Measurements from ENCODE around the gene DOCK9.

The DOCK9 gene

DNA sequence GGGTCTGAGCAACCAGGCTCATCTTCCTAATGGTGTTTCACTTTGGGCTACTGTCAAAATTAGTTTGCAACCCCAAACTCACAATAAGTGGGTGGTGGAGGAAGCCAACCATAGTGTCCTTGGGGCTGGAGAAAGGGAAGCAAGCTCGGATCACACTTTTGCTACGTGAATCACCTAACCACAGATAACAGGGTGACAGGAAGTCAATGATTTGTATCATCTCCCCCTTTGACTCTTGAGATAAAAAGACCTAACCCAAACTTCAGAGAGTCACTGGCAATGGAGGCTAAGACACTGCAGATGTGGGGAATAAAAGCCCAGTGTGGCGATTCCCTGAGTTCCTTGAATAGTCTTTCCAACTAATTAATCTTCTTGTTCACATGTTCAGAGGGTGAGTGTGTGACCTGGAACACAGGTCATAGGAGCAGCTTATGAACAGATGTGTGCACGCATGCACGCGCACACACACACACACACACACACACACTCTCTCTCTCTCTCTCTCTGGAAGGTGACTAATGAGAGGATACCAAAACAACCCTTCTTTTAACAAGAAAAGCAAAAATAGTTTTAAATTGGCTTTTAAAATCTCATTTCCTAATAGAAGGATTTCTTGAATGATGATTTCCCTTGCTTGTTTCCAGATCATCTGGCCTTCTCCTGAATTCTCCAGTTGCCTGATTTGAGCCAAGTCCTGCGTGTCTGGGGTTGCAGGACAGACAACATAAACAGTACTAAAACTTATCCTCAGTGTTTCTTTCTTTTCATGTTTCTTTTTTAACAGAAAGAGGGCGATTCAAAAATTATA, 21.2 kb upstream of the DOCK9 start:
- in situ Hi-C loops (cut with MboI; ENCODE audit: low sequenced_read_pairs): no loop called here

DNA sequence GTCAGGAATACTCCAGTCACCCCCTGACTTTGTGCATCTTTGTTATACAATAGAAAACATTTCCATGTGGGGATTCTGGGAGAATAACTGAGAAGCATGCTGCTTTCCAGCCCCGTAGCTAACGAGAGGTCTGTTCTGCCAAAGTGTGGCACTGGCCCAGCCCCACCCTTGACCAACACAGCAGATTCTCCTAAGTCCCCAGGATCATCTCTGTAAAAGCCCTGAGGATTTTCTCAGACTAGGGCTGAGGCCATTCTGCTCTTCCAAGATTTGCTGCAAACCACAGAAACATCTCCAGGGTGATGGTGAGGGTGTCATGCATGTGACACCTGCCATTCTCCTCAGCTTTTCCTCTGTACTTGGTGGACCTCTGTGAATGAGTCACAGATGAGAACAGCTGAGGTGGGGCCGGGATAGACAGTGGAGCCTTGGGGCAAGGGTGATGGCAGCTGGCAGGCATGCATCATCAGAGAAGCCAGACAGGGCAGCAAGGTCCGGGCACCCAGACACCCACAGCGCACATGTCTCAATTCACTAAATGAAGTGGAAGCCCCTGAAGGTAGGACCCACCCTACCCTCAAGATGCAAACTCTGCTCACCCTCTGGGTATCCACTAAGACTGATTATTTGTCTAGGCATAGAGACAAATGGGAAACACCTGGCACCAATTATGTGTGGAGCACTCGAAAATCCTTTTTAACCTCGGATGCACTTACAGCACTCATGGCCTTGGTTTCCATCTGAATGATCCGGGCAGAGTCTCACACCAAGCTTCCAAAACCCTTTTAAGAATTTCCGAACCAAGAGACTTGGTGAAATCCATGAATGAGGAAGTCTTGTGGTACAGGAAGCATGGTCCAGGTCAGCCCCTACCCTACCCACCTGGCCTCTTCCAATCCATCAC, 20.1 kb upstream of the DOCK9 start:
- in situ Hi-C loops (cut with MboI; ENCODE audit: low sequenced_read_pairs): no loop called here

DNA sequence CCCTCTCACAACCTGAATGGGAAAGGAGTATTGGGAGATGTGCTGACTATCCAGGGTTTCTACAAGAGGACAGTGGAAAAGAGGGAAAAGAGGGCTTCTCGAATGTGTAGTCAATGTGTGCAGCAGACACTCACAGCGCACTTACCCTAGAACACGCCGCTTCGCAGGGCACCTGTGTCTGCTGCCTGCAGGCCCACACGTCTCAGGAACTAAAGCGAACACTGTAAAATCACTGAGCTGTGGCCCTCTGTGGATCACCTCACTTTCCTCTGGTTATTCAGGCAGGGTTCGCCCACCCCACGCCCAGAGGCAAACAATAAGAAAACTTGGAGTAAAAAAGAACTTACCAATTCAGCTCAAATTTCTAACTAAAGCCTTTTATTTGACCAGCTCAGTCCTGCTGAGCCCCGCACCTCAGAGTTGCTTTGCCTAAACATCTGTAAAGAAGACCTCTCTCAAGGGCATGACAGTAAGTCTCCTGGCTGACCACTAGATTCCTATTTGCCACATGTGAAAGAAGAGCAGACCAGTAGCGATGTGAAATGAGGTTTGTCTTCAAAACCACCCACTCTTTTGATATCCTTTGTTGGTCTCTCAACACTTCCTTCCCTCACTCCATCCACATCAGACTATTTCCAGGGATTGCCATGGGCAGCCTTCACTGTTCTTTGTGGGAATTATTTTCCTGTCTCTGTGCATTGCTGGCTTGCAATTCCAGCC, 19.3 kb upstream of the DOCK9 start:
- in situ Hi-C loops (cut with MboI; ENCODE audit: low sequenced_read_pairs): no loop called here

DNA sequence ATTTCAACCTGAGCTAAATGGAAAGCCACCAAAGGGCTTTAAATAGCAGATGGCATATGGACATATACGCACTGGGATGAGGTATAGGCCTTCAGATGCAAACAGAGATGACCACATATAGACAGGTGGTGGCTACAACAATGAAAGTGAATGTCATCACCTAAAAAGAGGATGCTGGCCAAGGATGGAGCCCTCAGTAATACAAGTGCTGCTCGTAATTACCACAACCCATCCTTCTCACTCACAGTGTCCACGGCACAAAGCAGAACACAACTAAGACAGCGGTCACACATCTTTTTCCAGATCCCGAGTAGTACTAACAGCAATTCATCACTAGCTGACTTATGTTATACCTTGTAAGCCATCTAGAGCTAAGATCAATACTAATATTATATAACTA, 18.2 kb upstream of the DOCK9 start:
- in situ Hi-C loops (cut with MboI; ENCODE audit: low sequenced_read_pairs): no loop called here

DNA sequence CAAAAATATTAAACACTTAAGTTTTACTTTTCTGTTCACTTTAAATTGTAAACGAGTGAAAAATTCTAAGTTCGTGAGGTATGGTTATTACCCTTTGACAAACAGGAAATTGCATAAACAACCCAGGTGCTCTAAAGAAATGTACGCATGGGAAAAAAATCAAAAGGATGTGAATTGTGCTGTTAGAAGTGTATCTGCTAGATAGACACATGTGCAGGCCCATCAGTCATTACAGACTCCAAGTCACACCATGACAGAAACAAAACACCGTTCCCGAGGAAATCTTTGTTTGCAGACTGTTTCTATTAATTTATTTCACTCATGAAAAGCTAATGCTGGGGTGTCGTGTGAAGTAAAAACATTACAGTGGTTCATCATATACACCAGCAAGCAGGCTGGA, 17.0 kb upstream of the DOCK9 start:
- in situ Hi-C loops (cut with MboI; ENCODE audit: low sequenced_read_pairs): no loop called here

DNA sequence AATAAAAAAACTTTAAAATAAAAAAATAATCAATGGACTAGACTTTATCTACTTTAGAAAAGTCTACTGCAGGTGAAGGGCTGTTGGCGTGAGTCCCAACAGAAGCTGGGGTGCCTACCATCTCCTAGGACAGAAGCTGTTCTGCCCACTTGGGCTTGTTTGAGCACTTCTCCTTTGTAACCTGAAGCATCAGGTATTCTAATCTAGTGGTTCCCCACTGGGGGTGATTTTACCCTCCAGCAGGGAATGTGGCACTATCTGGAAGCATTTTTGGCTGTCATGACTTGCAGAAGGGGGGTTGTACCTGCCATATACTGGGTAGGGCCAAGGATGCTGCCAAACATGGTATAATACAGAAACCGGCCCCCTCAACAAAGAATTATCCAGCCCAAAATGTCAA, 16.2 kb upstream of the DOCK9 start:
- in situ Hi-C loops (cut with MboI; ENCODE audit: low sequenced_read_pairs): no loop called here

DNA sequence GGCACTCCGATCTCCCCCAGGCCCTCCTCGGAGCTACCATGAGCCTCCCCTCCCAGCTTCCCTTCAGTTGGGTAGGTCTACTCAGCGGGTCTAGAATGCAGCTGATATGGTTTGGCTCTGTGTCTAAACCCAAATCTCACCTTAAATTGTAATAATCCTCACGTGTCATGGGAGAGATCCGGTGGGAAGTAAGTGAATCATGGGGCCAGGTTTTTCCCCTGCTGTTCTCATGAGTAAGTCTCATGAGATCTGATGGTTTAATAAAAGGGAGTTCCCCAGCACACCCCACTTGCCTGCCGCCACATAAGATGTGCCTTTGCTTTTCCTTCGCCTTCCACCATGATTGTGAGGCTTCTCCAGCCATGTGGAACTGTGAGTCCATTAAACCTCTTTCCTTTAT, 14.5 kb upstream of the DOCK9 start:
- in situ Hi-C loops (cut with MboI; ENCODE audit: low sequenced_read_pairs): no loop called here

DNA sequence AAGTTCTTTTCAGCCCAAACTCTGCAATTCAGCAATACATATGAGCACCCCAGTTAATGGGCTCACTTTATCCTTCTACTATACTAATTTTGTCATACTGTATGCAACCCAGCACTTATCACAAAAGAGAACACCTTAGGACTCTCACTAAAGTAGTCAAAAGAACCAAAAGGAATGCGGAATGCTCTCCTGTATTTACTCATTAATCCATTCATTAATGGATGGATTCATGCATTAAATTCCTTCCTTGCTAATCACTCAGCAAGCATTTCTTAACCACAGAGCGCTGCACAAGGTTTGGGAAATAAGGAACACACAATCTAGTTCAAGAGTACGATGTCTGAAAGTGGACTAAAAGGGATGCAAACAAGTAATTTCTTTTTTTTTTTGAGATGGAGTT, 12.8 kb upstream of the DOCK9 start:
- in situ Hi-C loops (cut with MboI; ENCODE audit: low sequenced_read_pairs): no loop called here

DNA sequence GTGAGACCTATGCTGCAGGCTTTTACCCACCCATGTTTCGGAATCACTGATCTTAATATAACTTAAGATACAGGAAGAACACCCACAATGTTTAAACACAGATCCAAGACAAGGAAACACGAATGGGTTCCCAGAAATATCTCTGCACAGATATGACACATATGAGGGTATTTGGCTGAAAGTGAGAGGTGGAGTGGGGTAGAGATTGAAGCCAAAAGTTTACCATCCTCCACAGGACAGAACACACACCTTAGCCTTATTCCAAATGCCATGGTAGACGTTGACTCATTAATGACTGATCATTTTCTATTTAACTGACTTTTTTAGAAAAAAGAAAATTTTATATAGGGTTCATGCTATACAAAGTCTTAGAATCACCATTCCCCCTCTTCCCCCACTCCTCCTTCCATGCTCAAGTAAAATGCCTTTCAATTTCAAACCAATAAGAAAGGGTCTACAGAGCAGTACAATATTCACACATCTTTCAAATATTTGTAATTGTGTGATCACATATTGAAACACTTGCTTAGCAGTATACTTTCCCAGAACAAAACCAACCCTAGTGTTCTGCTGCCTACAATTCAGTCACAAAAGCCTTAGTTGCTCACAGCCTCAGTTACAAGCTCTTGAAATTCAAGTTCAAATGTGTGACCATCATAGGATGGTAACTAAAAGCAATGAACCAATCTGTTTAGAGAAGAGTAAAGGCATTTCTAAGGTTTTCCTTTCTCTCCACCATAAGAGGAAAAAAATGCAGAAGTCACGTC, 11.8 kb upstream of the DOCK9 start:
- in situ Hi-C loops (cut with MboI; ENCODE audit: low sequenced_read_pairs): no loop called here

DNA sequence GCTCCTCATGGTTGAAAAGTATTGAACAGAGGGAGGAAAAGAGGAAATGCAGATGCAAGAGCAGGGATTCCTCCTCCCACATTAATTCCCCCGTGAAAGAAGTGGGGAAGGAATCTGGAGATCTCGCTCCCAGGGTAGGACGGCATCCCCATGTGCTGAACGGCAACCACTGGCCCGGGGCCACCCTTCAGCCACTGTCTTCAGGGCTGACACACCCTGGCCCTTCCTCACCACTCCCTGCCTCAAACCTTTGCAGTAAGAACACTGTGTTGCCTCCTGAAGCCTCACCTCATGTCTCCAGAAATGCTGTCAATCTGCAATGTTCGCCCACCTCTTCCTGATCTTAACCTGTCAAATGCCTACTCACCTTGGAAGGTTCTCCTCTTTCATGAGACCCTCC, 10.9 kb upstream of the DOCK9 start:
- in situ Hi-C loops (cut with MboI; ENCODE audit: low sequenced_read_pairs): no loop called here

DNA sequence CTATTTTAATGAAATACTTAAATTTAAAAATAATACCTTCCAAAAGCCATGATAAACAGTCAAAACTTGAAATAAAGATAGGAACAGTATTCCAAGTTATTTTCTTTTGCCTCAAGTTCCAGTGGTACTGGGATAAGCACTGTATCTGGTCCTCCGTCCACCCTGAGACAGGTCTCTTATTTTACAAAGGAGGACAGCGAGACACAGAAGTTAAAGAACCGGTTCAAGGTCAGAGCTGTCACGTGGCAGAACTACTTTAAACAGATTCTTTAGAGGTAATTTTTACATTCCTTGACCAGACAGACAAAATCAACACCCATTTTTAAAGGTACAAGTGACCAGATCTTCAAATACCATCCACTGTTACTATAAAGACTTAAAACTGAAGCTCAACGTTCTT, 10.4 kb upstream of the DOCK9 start:
- in situ Hi-C loops (cut with MboI; ENCODE audit: low sequenced_read_pairs): no loop called here

DNA sequence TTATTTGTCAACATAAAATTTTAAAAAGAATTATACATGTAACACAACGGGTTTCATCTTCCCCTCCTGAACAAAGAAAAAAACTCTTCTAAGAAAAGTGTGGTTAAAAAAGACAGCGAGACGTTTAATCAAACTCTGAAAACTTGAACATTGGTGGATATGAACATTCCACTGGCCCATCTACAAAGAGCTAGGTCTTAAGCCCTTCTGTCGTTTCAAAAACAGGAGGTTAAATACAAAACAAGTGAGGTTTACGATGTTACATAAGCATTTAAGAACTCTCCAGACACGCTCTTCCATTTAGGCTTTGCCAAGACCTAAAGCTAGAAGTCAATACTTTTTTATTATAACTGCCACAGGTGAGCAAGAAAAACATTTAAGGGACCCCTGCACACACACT, 9.4 kb upstream of the DOCK9 start:
- in situ Hi-C loops (cut with MboI; ENCODE audit: low sequenced_read_pairs): no loop called here

DNA sequence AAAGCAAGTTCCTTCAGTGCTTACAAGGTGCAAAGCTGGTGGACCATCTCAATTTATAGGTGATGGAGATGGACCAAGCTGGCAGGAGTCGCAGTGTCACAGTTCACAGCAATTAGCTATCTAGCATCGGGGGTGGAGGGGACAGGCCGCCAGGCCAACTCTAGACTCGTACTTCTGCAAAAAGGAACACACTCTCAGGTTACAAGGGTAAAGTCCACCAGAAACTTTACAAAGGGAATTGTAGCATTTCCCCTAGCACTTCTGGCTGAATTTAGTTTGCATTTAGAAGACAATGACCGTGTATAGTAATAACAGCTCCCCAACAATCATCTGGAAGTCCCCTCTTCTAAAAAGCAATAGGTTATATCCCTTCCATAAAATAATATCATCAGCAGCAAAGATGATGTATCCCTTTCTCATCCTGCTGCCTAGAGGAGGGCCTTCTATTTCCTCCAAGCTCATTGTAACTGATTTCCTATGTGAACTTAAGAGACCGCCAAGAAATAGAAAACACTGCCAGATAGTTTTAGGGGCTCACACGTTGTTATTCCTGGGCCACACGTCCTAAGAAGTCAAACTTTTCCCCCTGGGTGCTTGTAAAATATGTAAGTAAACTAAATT, 8.5 kb upstream of the DOCK9 start:
- in situ Hi-C loops (cut with MboI; ENCODE audit: low sequenced_read_pairs): no loop called here

DNA sequence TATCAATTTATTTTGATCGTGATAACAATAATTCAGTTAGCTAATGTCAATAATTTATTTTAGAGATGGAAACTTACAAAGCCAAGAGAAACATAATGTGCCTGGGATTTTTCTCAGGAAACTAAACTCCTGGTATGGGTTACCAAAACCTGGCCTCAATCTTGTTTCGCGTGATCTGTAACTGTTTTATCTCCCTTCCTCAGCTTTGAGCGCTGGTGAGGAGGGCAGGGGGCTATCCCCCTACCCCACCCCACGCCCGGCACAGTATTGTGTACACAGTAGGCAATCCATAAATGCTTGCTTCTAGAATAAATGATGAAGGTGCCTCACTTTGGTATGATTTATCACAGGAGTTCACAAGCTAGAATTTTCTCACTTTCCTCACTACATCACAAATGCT, 7.7 kb upstream of the DOCK9 start:
- in situ Hi-C loops (cut with MboI; ENCODE audit: low sequenced_read_pairs): no loop called here

DNA sequence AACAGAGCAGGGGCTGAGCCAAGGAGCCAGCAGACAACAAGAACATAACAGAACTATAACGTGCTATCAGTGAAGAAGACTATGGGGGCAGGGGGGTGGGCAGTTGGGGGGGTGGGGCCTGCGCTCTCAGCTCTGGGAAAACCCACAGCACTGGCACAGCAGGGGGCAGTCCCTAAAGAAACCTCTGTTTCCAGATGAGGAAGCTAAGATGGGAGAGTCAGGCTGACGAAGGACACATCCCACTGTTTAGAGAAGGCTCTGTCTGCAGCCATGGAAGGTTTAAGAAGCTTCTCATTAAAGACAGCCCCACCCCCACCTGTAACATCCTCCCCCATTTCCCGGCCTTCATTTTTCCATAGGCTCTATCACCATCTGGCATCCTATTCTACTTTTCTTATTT, 7.1 kb upstream of the DOCK9 start:
- in situ Hi-C loops (cut with MboI; ENCODE audit: low sequenced_read_pairs): no loop called here

DNA sequence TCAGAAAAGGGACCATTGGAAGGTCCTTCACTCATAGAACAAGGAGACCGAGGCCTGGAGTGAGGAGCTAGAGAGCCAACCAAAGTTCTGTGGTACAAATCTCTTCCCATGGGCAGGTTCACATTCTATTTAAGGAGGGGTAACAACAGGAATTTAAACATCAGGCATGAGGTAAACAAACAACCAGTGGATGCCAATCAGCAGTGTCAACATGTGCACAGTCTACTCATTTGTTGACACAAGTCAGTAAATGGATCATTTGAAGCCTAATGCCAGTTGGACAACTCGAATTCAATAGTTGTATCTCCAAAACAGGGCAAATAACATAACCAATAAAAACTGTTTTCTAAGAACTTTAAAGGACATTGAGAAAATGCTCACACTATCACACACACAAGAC, 6.3 kb upstream of the DOCK9 start:
- in situ Hi-C loops (cut with MboI; ENCODE audit: low sequenced_read_pairs): no loop called here

DNA sequence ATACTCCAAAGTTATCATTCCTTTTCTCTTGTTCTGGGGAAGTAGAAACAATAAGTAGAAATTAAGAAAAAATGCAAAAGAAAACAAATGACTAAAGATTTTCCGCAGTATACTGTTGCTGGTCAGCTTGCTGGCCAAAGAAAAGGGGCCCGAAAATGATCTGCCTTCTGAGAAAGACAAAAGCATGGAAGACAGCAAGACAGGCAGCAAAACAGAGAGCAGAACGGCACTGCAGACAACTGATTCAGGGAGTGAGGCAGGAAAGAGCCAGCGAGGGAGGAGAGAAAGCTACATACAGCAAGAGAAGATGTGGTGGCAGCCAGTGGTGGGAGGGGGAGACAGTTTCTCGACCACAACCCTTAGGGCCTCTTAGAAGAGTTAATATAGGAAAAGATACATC, 5.3 kb upstream of the DOCK9 start:
- in situ Hi-C loops (cut with MboI; ENCODE audit: low sequenced_read_pairs): no loop called here

DNA sequence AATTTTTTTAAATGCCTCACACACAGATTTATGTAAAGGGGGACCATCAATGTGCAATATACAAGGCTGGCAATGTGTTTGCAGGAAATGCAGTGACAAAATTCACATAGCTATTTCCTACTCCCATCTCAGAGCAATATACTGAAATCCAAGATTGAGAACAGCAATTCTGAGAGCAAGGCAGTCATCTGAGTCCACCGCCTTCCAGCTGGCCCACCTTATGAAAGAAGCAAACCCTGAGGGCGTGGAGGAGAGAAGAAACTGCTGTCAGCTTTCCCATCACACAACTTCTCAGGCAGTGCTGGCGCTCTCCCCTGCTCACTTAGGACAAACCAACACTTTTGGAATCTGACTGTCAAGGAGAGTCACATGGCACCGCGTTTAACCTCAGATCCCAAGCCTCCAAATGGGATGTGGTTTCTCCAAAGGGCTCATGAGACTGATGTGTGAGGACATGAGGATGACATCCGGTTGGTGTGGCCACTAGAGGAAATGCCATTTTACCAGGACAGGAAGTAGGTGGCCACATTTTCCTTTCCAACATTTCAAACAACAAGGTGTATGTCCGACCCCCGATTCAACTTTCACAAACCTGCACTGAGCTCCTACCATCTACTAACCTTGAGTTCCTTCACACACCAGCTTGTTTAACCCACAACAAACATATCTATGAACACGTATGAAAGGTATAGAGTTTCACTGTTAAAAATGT, 3.7 kb upstream of the DOCK9 start:
- in situ Hi-C loops (cut with MboI; ENCODE audit: low sequenced_read_pairs): no loop called here

DNA sequence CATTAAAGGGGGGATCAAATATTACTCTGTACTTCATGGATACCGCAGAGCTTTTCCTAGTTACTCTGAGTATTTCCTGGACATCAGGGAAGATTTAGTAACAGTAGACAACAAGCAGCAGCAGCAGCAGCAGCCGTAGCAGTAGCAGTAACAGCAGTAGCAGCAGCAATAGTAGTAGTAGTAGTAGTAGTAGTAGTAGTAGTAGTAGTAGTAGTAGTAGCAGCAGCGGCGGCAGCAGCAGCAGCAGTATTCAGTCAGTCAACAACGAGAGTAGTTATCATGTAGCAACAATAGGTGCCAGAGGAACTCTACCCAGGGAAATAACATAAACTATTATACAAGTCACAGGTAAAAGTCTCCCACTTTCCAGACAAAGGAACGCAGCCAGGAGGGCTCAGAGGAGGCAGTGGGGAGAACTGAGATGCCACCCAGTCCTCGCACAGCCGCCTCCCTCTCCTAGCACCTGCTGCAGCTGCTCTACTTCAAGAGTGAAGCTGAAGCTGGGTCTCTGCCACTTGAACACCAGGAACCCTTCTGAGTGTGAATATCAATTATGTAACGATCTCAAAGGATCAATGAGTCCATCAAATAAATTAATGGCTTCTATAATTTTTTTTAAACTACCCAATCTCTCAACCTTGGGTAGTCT, 1.3 kb upstream of the DOCK9 start:
- in situ Hi-C loops (cut with MboI; ENCODE audit: low sequenced_read_pairs): no loop called here

Measured in hTERT RPE-1 (cell line).